ENCODE data around the gene ARL5A. TPM values are rescaled to one million over a fixed set of nuclear protein-coding genes. Genes with fewer than 3 reads are reported as not detected.

Gene ARL5A
- total RNA-seq, 2 experiments from 2014 or later = 54.5 to 54.9 TPM

DNA sequence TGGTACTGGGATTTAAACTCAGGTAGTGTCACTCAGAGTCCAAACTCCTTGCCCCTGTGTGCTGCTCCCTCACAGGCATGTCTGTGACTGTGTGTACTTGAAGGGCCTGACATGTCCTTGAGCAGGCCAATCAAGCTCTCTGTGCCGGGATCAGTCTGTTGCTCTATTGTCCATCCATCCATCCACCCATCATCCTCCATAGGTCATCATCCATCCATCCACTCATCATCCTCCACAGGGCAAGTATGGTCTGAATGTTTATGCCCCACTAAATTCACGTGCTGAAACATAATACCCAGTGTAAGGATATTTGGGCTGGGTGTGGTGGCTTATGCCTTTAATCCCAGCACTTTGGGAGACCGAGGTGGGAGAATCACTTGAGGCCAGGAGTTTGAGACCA is 69.5 kb downstream of the ARL5A start:
- H3K27ac Mint-ChIP-seq = no peak overlapping the region
- no peaks in the 10 kb centered on the region for H3K27me3 Mint-ChIP-seq (ENCODE audit: low read depth)
- no peak overlapping the region for H3K4me3 Mint-ChIP-seq
- CTCF ChIA-PET = no interaction called here
- POLR2A ChIA-PET = no interaction called here
- ATAC-seq (no peak), DNase-seq (no peak)
- H3K9me3 Mint-ChIP-seq (ENCODE audit: insufficient read depth) = no peaks in the 10 kb centered on the region
- H3K36me3 Mint-ChIP-seq (ENCODE audit: low read depth) = no peaks in the 10 kb centered on the region
- H3K4me1 Mint-ChIP-seq (ENCODE audit: low read depth) = no peaks in the 10 kb centered on the region

DNA sequence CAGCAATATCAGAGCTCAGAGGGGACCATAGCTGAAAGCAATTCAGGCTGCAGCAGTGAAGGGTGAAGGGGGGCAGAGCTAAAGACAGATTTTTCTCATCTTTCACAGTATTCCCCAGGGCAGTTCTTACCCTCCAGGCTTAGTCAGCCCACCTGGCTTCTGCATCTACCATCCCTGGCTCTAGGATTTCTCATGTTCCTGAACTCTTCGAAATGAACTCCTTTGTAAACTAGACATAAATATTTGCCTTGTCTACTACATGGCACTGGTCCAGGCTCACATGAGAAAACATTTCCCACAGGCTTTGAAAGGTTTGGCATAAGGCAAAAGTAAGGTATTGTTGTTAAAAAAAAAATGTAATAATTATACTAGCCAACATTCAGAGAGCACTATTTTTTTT is 70.4 kb downstream of the ARL5A start:
- no peak overlapping the region for H3K27ac Mint-ChIP-seq
- no peak overlapping the region for H3K4me3 Mint-ChIP-seq
- DNase-seq (no peak), ATAC-seq (no peak)
- POLR2A ChIA-PET = no interaction called here
- no peaks in the 10 kb centered on the region for H3K4me1 Mint-ChIP-seq (ENCODE audit: low read depth)
- no peaks in the 10 kb centered on the region for H3K27me3 Mint-ChIP-seq (ENCODE audit: low read depth)
- no peaks in the 10 kb centered on the region for H3K9me3 Mint-ChIP-seq (ENCODE audit: insufficient read depth)
- CTCF ChIA-PET = no interaction called here
- H3K36me3 Mint-ChIP-seq (ENCODE audit: low read depth) = no peaks in the 10 kb centered on the region

DNA sequence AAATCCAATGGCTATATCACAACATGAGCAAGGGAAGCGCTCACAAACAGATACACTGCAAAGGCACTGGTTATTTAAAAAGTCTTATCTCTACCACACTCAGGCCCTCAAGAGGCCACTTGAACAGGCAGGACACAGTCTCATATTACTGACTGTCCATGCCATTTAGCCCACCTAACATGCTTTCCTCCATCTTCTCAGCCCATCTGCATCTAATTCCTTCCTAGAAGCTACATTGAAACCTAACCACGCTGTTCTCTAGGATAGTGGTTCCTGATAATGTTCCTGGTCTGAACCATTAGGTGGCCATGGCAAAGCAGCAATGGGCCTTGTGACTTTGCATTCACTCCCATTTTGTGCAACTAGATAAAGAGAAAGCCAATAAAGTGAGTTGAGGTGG is 71.4 kb downstream of the ARL5A start:
- CTCF ChIA-PET = no interaction called here
- ATAC-seq (no peak), DNase-seq (no peak)
- POLR2A ChIA-PET = no interaction called here
- Mint-ChIP-seq H3K27me3 (ENCODE audit: low read depth) (no peaks in the 10 kb centered on the region), H3K4me1 (ENCODE audit: low read depth) (no peaks in the 10 kb centered on the region), H3K9me3 (ENCODE audit: insufficient read depth) (no peaks in the 10 kb centered on the region), H3K4me3 (no peak overlapping the region), H3K27ac (no peak overlapping the region), H3K36me3 (ENCODE audit: low read depth) (no peaks in the 10 kb centered on the region)

DNA sequence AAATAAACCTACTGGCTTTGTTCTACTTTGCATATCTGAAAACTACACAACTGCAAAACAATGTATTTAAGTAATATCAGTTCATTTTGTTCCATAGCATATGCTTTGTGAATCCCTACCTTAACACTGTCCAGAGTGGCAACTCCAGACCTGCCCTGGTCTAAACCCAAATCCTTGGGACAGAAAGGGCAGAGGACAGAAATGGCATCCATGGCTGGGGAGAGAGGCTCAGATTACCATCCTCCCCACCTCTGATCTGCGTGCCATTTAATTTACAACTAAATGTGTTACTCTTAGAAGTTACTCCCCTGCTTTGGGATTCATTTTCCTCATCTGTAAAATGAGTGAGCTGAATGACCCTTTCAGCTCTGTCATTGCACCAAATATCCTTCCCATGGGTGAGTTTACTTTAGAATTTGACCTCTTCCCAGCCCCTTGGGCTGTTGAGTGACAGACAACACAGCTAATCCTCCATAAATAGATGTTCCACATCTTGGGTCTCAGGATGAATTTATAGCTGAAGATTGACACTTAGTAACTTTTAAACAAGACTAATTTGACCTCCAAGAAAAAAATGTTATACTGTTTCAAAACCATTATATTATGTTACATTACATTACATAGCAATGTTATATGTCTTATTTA is 73.8 kb downstream of the ARL5A start:
- Mint-ChIP-seq H3K9me3 (ENCODE audit: insufficient read depth) (no peaks in the 10 kb centered on the region), H3K4me3 (no peak overlapping the region), H3K36me3 (ENCODE audit: low read depth) (no peaks in the 10 kb centered on the region), H3K4me1 (ENCODE audit: low read depth) (no peaks in the 10 kb centered on the region), H3K27me3 (ENCODE audit: low read depth) (no peaks in the 10 kb centered on the region), H3K27ac (no peak overlapping the region)
- POLR2A ChIA-PET = no interaction called here
- CTCF ChIA-PET = no interaction called here
- DNase-seq = no peak
- no peak for ATAC-seq

DNA sequence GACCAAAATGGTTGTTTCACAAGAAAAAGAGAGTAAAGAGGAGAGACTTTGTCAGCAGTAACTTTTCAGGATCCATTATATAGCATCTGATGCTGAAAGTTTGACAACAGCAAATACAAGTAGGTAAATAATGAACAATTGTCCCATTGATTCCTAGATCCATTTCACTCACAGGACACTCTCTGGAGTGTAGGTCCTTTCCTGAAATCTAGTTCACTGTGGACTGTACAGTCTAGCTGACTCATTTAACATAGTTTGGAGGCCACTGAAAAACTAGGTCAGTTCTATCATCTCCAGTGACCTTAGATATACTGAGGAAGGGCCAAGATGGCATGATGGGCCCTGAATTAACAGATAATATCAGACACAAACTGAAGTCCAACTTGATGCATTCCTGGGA is 74.7 kb downstream of the ARL5A start:
- Mint-ChIP-seq H3K9me3 (ENCODE audit: insufficient read depth) (no peaks in the 10 kb centered on the region), H3K4me1 (ENCODE audit: low read depth) (no peaks in the 10 kb centered on the region), H3K4me3 (no peak overlapping the region), H3K36me3 (ENCODE audit: low read depth) (no peaks in the 10 kb centered on the region), H3K27me3 (ENCODE audit: low read depth) (no peaks in the 10 kb centered on the region), H3K27ac (no peak overlapping the region)
- ATAC-seq (no peak), DNase-seq (no peak)
- ChIA-PET CTCF (no interaction called here), POLR2A (no interaction called here)

Other genes with a start within 250 kb of the ARL5A start
- under 1 TPM; 0.31 to 0.40 TPM for gene NEB, start 93.9 kb downstream of the ARL5A start, total RNA-seq

Data from activated CD8-positive, alpha-beta T cell treated with anti-CD3 and anti-CD28 coated beads, Interleukin-2, amount 10 ng/mL, durations not matched to agents 7 days and 5 days (primary cell).